ENCODE data around the gene FIS1. TPM values are rescaled to one million over a fixed set of nuclear protein-coding genes. Genes with fewer than 3 reads are reported as not detected.
"Not testable (repeated sequence)": the region's sequence is repeated elsewhere in the genome, so short reads cannot be mapped to it uniquely, and the experiment has no call there.

FIS1 gene
- total and polyA plus RNA-seq, 4 experiments from 2014 or later, result 100 to 198 (median 145) TPM

GRCh38 chr7:101288439-101288838, 43.6 kb upstream of the FIS1 start:
- DNase-seq, result no peak
- Mint-ChIP-seq H3K9me3 (peaks cover 0 to 3% (median 0%) of the 10 kb centered on the region in 8 donors), H3K27me3 (peaks cover 8 to 12% of the 10 kb centered on the region in 2 donors), H3K4me3 (no peak overlapping the region), H3K27ac (no peak overlapping the region), H3K4me1 (peaks cover 3 to 18% (median 11%) of the 10 kb centered on the region in 4 donors), H3K36me3 (no peaks in the 10 kb centered on the region)
- ChIA-PET CTCF (ENCODE audit: partially characterized antibody) (no interaction called here), POLR2A (ENCODE audit: partially characterized antibody) (no interaction called here)
- Histone ChIP-seq H3K36me3 (ENCODE audit: insufficient read depth, low read length) (no peaks in the 10 kb centered on the region), H3K27me3 (ENCODE audit: insufficient read depth, low read length) (no peaks in the 10 kb centered on the region), H3K4me1 (ENCODE audit: insufficient read depth, low read length) (peaks cover 4% of the 10 kb centered on the region), H3K9me3 (ENCODE audit: control insufficient read depth in 1 of 2, low read length in 2 of 2) (no peaks in the 10 kb centered on the region), H3K27ac (ENCODE audit: low read depth, low read length) (no peak overlapping the region), H3K4me3 (ENCODE audit: low read length in 2 of 2) (no peak overlapping the region)
- intact Hi-C loops (cut with micrococcal nuclease), result loop anchor here (10.0 kb wide), 1 partner anchor 394 kb away; the partner anchor contains the start of gene ACHE

- no peak for DNase-seq
- Histone ChIP-seq H3K27me3 (ENCODE audit: insufficient read depth, low read length) (no peaks in the 10 kb centered on the region), H3K4me1 (ENCODE audit: insufficient read depth, low read length) (peaks cover 9% of the 10 kb centered on the region), H3K27ac (ENCODE audit: low read depth, low read length) (no peak overlapping the region), H3K9me3 (ENCODE audit: control insufficient read depth in 1 of 2, low read length in 2 of 2) (no peaks in the 10 kb centered on the region), H3K4me3 (ENCODE audit: low read length in 2 of 2) (no peak overlapping the region), H3K36me3 (ENCODE audit: insufficient read depth, low read length) (no peaks in the 10 kb centered on the region)
- H3K27ac Mint-ChIP-seq, result peak overlapping the region in 1 of 7 donors; percentile 83
- no peaks in the 10 kb centered on the region for H3K36me3 Mint-ChIP-seq
- peaks cover 8 to 25% (median 19%) of the 10 kb centered on the region in 4 donors for H3K4me1 Mint-ChIP-seq
- H3K9me3 Mint-ChIP-seq, result peaks cover 0 to 3% (median 0%) of the 10 kb centered on the region in 8 donors
- POLR2A ChIA-PET (ENCODE audit: partially characterized antibody), result no interaction called here
- intact Hi-C loops (cut with micrococcal nuclease), result loop anchor here (10.0 kb wide), 1 partner anchor 392 kb away; the partner anchor contains the start of gene ACHE
- peaks cover 6 to 9% of the 10 kb centered on the region in 2 donors for H3K27me3 Mint-ChIP-seq
- no peak overlapping the region for H3K4me3 Mint-ChIP-seq
- CTCF ChIA-PET (ENCODE audit: partially characterized antibody), result interaction anchor here (1.0 kb wide), 1 partner anchor 143 kb away, joined by 4 read pairs; no protein-coding TSS in a partner anchor
Measured at GRCh38 chr7:101287032-101287431, 42.2 kb upstream of the FIS1 start.

- H3K36me3 ChIP-seq (ENCODE audit: insufficient read depth, low read length); H3K27me3 Mint-ChIP-seq; H3K4me3 ChIP-seq (ENCODE audit: low read length in 2 of 2); H3K9me3 ChIP-seq (ENCODE audit: control insufficient read depth in 1 of 2, low read length in 2 of 2); H3K9me3 Mint-ChIP-seq; H3K27ac Mint-ChIP-seq; DNase-seq; H3K36me3 Mint-ChIP-seq; H3K27me3 ChIP-seq (ENCODE audit: insufficient read depth, low read length); H3K4me1 ChIP-seq (ENCODE audit: insufficient read depth, low read length); POLR2A ChIA-PET (ENCODE audit: partially characterized antibody); H3K27ac ChIP-seq (ENCODE audit: low read depth, low read length); H3K4me3 Mint-ChIP-seq: not testable (repeated sequence)
- CTCF ChIA-PET (ENCODE audit: partially characterized antibody), result interaction anchor here (0.9 to 1.0 kb wide), 2 partner anchors 142 to 160 kb away, joined by 3 to 4 read pairs; no protein-coding TSS in a partner anchor
- H3K4me1 Mint-ChIP-seq, result peaks cover 8 to 25% (median 19%) of the 10 kb centered on the region in 4 donors
- intact Hi-C loops (cut with micrococcal nuclease), result loop anchor here (10.0 kb wide), 1 partner anchor 391 kb away; the partner anchor contains the start of gene ACHE
Measured at GRCh38 chr7:101285880-101286279, 41.0 kb upstream of the FIS1 start.

- POLR2A ChIA-PET (ENCODE audit: partially characterized antibody), result no interaction called here
- H3K4me1 Mint-ChIP-seq, result peaks cover 6 to 20% (median 14%) of the 10 kb centered on the region in 4 donors
- no peak overlapping the region for H3K4me3 ChIP-seq (ENCODE audit: low read length in 2 of 2)
- no peak for DNase-seq
- peaks cover 0 to 3% (median 0%) of the 10 kb centered on the region in 8 donors for H3K9me3 Mint-ChIP-seq
- H3K4me3 Mint-ChIP-seq, result no peak overlapping the region
- H3K27me3 ChIP-seq (ENCODE audit: insufficient read depth, low read length), result no peaks in the 10 kb centered on the region
- intact Hi-C loops (cut with micrococcal nuclease), result loop anchor here (10.0 kb wide), 1 partner anchor 390 kb away; the partner anchor contains the start of gene ACHE
- H3K27me3 Mint-ChIP-seq, result peaks cover 0 to 3% of the 10 kb centered on the region in 2 donors
- H3K9me3 ChIP-seq (ENCODE audit: control insufficient read depth in 1 of 2, low read length in 2 of 2), result no peaks in the 10 kb centered on the region
- no peak overlapping the region for H3K27ac ChIP-seq (ENCODE audit: low read depth, low read length)
- CTCF ChIA-PET (ENCODE audit: partially characterized antibody), result interaction anchor here (0.9 to 7.9 kb wide), 2 partner anchors 142 to 160 kb away, joined by 3 to 195 read pairs; no protein-coding TSS in a partner anchor
- H3K27ac Mint-ChIP-seq, result no peak overlapping the region
- peaks cover 9% of the 10 kb centered on the region for H3K4me1 ChIP-seq (ENCODE audit: insufficient read depth, low read length)
- H3K36me3 Mint-ChIP-seq, result no peaks in the 10 kb centered on the region
- no peaks in the 10 kb centered on the region for H3K36me3 ChIP-seq (ENCODE audit: insufficient read depth, low read length)
Measured at GRCh38 chr7:101285171-101285570, 40.3 kb upstream of the FIS1 start.

GRCh38 chr7:101280912-101281311, 36.0 kb upstream of the FIS1 start:
- H3K27ac ChIP-seq (ENCODE audit: low read depth, low read length); H3K4me3 Mint-ChIP-seq; H3K9me3 Mint-ChIP-seq; H3K36me3 Mint-ChIP-seq; POLR2A ChIA-PET (ENCODE audit: partially characterized antibody); H3K9me3 ChIP-seq (ENCODE audit: control insufficient read depth in 1 of 2, low read length in 2 of 2); H3K4me1 ChIP-seq (ENCODE audit: insufficient read depth, low read length); DNase-seq; H3K4me3 ChIP-seq (ENCODE audit: low read length in 2 of 2); H3K4me1 Mint-ChIP-seq; H3K27me3 ChIP-seq (ENCODE audit: insufficient read depth, low read length); H3K36me3 ChIP-seq (ENCODE audit: insufficient read depth, low read length): not testable (repeated sequence)
- Mint-ChIP-seq H3K27ac (peak overlapping the region in 1 of 7 donors; percentile 48), H3K27me3 (peaks cover 3 to 20% of the 10 kb centered on the region in 2 donors)
- CTCF ChIA-PET (ENCODE audit: partially characterized antibody), result interaction anchor here (1.3 to 7.9 kb wide), 4 partner anchors 13 to 138 kb away, joined by 4 to 195 read pairs (median 53); no protein-coding TSS in a partner anchor
- intact Hi-C loops (cut with micrococcal nuclease), result loop anchor here (10.0 kb wide), 1 partner anchor 386 kb away; the partner anchor contains the start of gene ACHE

- H3K27ac ChIP-seq (ENCODE audit: low read depth, low read length), result no peak overlapping the region
- H3K27me3 ChIP-seq (ENCODE audit: insufficient read depth, low read length), result no peaks in the 10 kb centered on the region
- H3K4me1 ChIP-seq (ENCODE audit: insufficient read depth, low read length), result peaks cover 5% of the 10 kb centered on the region
- ChIA-PET CTCF (ENCODE audit: partially characterized antibody) (interaction anchor here (1.2 to 7.9 kb wide), 2 partner anchors 12 to 136 kb away, joined by 5 to 195 read pairs; no protein-coding TSS in a partner anchor), POLR2A (ENCODE audit: partially characterized antibody) (no interaction called here)
- H3K36me3 ChIP-seq (ENCODE audit: insufficient read depth, low read length), result no peaks in the 10 kb centered on the region
- H3K9me3 ChIP-seq (ENCODE audit: control insufficient read depth in 1 of 2, low read length in 2 of 2), result no peaks in the 10 kb centered on the region
- H3K9me3 Mint-ChIP-seq, result no peaks in the 10 kb centered on the region
- H3K36me3 Mint-ChIP-seq, result no peaks in the 10 kb centered on the region
- intact Hi-C loops (cut with micrococcal nuclease), result no loop called here
- DNase-seq, result no peak
- H3K4me3 ChIP-seq (ENCODE audit: low read length in 2 of 2), result no peak overlapping the region
- peaks cover 8 to 26% of the 10 kb centered on the region in 2 donors for H3K27me3 Mint-ChIP-seq
- no peak overlapping the region for H3K4me3 Mint-ChIP-seq
- no peak overlapping the region for H3K27ac Mint-ChIP-seq
- peaks cover 4 to 8% (median 7%) of the 10 kb centered on the region in 4 donors for H3K4me1 Mint-ChIP-seq
Measured at GRCh38 chr7:101278461-101279292, 33.8 kb upstream of the FIS1 start.

- no peaks in the 10 kb centered on the region for H3K4me1 ChIP-seq (ENCODE audit: insufficient read depth, low read length)
- no peak overlapping the region for H3K4me3 Mint-ChIP-seq
- no peaks in the 10 kb centered on the region for H3K9me3 ChIP-seq (ENCODE audit: control insufficient read depth in 1 of 2, low read length in 2 of 2)
- no peaks in the 10 kb centered on the region for H3K36me3 ChIP-seq (ENCODE audit: insufficient read depth, low read length)
- intact Hi-C loops (cut with micrococcal nuclease), result no loop called here
- ChIA-PET POLR2A (ENCODE audit: partially characterized antibody) (no interaction called here), CTCF (ENCODE audit: partially characterized antibody) (interaction anchor here (2.2 to 7.9 kb wide), 2 partner anchors 133 to 134 kb away, joined by 6 to 195 read pairs; no protein-coding TSS in a partner anchor)
- H3K4me1 Mint-ChIP-seq, result no peaks in the 10 kb centered on the region
- H3K9me3 Mint-ChIP-seq, result no peaks in the 10 kb centered on the region
- H3K27ac Mint-ChIP-seq, result no peak overlapping the region
- no peak overlapping the region for H3K27ac ChIP-seq (ENCODE audit: low read depth, low read length)
- no peaks in the 10 kb centered on the region for H3K36me3 Mint-ChIP-seq
- DNase-seq, result no peak
- peaks cover 15 to 35% of the 10 kb centered on the region in 2 donors for H3K27me3 Mint-ChIP-seq
- H3K27me3 ChIP-seq (ENCODE audit: insufficient read depth, low read length), result no peaks in the 10 kb centered on the region
- H3K4me3 ChIP-seq (ENCODE audit: low read length in 2 of 2), result no peak overlapping the region
Measured at GRCh38 chr7:101277155-101277554, 32.3 kb upstream of the FIS1 start.
